A549 (cell line): ENCODE results near the gene TUBD1. TPM values are rescaled to one million over a fixed set of nuclear protein-coding genes. Genes with fewer than 3 reads are reported as not detected.

Experiments used
- ATAC-seq, 2 experiments: fragments of 200-7000 bp in 1 of 2; fragments of >200 bp in 1 of 2; cut with Nextera tagmentation in 1 of 2; cut with Tn5 transposase in 1 of 2; 3 replicates each; pipeline versions ENCODE4 v1.8.0 to v1.9.1; 2018 to 2020; ENCODE audit warnings: mild to moderate bottlenecking in 1 of 2, moderate library complexity in 1 of 2
- CTCF ChIA-PET: fragments of 300-600 bp; sonication (Branson Sonifier 250); formaldehyde crosslinking; extraction: SDS; loops from one replicate; lab custom pipeline; 2021; ENCODE audit warnings: antibody characterized with exemption, inconsistent platforms; lab: Yijun Ruan, JAX
- POLR2A ChIA-PET: fragments of 350-600 bp; formaldehyde crosslinking; extraction: SDS; loops from one replicate; lab custom pipeline; 2021; ENCODE audit warnings: antibody characterized with exemption, inconsistent platforms; lab: Yijun Ruan, JAX
- DNase-seq, 2 experiments: peaks; one replicate each; pipeline versions ENCODE4 v3.0.0 to v3.0.0-alpha.2; 2011 to 2016; ENCODE audit warnings: low read depth in 1 of 2, low spot score in 1 of 2
- FAIRE-seq: peaks from 2 replicates; lab custom pipeline; 2011; peaks lifted over from hg19 to GRCh38; lab: Jason Lieb, UNC
- H3K27ac ChIP-seq, 2 experiments: fragments of >200 bp; sonication (Bioruptor Twin); formaldehyde crosslinking; 3 replicates each; pipeline ENCODE4 v1.5.1; 2016 to 2017
- H3K4me1 ChIP-seq: fragments of >200 bp; sonication (Bioruptor Twin); formaldehyde crosslinking; 3 replicates; pipeline ENCODE4 v1.6.1; 2016
- H3K4me2 ChIP-seq: fragments of >200 bp; sonication (Bioruptor Twin); formaldehyde crosslinking; 3 replicates; pipeline ENCODE4 v1.6.1; 2016
- H3K4me3 ChIP-seq: fragments of >200 bp; sonication (Bioruptor Twin); formaldehyde crosslinking; 3 replicates; pipeline ENCODE4 v1.5.1; 2016
- H3K9me3 ChIP-seq: fragments of >200 bp; sonication (Bioruptor Twin); formaldehyde crosslinking; 3 replicates; pipeline ENCODE4 v1.6.1; 2016
- EHF ChIP-seq: fragments of 250-450 bp; sonication (Bioruptor Pico); IDR thresholded peaks from 2 replicates; pipeline ENCODE4 v1.5.0; 2020; ENCODE audit warnings: mild to moderate bottlenecking
- FOSB ChIP-seq: fragments of 250-450 bp; sonication (Bioruptor Pico); IDR thresholded peaks from 2 replicates; pipeline ENCODE4 v1.5.0; 2020; ENCODE audit warnings: mild to moderate bottlenecking, moderate library complexity
- FOXS1 ChIP-seq: fragments of 250-450 bp; sonication (Bioruptor Pico); IDR thresholded peaks from 2 replicates; pipeline ENCODE4 v1.5.0; 2020; ENCODE audit warnings: mild to moderate bottlenecking, moderate library complexity
- GATA3 ChIP-seq: IDR thresholded peaks from 2 replicates; pipeline ENCODE4 v1.6.1; 2012; ENCODE audit warnings: borderline replicate concordance
- HMGXB4 ChIP-seq: fragments of 250-450 bp; sonication (Bioruptor Pico); IDR thresholded peaks from 2 replicates; pipeline ENCODE4 v1.5.0; 2021; ENCODE audit warnings: mild to moderate bottlenecking, moderate library complexity, borderline replicate concordance
- HOXA7 ChIP-seq: fragments of 250-450 bp; sonication (Bioruptor Pico); IDR thresholded peaks from 2 replicates; pipeline ENCODE4 v1.5.0; 2020; ENCODE audit warnings: mild to moderate bottlenecking, moderate library complexity
- HOXB13 ChIP-seq: fragments of 250-450 bp; sonication (Bioruptor Pico); IDR thresholded peaks from 2 replicates; pipeline ENCODE4 v1.5.0; 2020; ENCODE audit warnings: low read depth, mild to moderate bottlenecking, moderate library complexity
- HOXB5 ChIP-seq: fragments of 250-450 bp; sonication (Bioruptor Pico); IDR thresholded peaks from 2 replicates; pipeline ENCODE4 v1.5.0; 2020; ENCODE audit warnings: mild to moderate bottlenecking, moderate library complexity
- JUN ChIP-seq, 2 experiments: fragments of >200 bp; sonication (Bioruptor Twin); formaldehyde crosslinking; IDR thresholded peaks; 2 replicates in 1 of 2; 3 replicates in 1 of 2; pipeline ENCODE4 v1.6.1; 2016 to 2017
- MAFK ChIP-seq: fragments of 450-650 bp; IDR thresholded peaks from 2 replicates; pipeline ENCODE4 v1.6.1; 2014; ENCODE audit not compliant: partially characterized antibody
- NPAS2 ChIP-seq: fragments of 250-450 bp; sonication (Bioruptor Pico); IDR thresholded peaks from 2 replicates; pipeline ENCODE4 v1.8.0; 2022; ENCODE audit warnings: mild to moderate bottlenecking, moderate library complexity, borderline replicate concordance
- POLR2AphosphoS2 ChIP-seq: conservative IDR thresholded peaks from 2 replicates; pipeline ENCODE4 v1.6.1; 2012; ENCODE audit warnings: low read length, improper control_type of control experiment, inconsistent platforms
- RFX5 ChIP-seq: fragments of 450-650 bp; IDR thresholded peaks from 2 replicates; pipeline ENCODE4 v1.7.1; 2014; ENCODE audit warnings: antibody characterized with exemption, mild to moderate bottlenecking, moderate library complexity
- RNF2 ChIP-seq: fragments of 200-600 bp; sonication (generic); IDR thresholded peaks from 2 replicates; pipeline ENCODE4 v1.6.1; 2016; ENCODE audit warnings: low read depth, mild to moderate bottlenecking, antibody characterized with exemption, moderate library complexity, borderline replicate concordance
- TFCP2L1 ChIP-seq: fragments of 250-450 bp; sonication (Bioruptor Pico); IDR thresholded peaks from 2 replicates; pipeline ENCODE4 v1.5.0; 2021; ENCODE audit warnings: mild to moderate bottlenecking
- ZSCAN20 ChIP-seq: fragments of 250-450 bp; sonication (Bioruptor Pico); IDR thresholded peaks from 2 replicates; pipeline ENCODE4 v1.8.0; 2022; ENCODE audit warnings: mild to moderate bottlenecking, moderate library complexity
- WGBS: methylation state at CpG from one replicate; pipeline ENCODE4 v1.1.6; 2017; ENCODE audit errors: missing lambda C conversion rate; 5-methylcytosine and 5-hydroxymethylcytosine counted together
- polyA plus RNA-seq, 4 experiments: library from polyadenylated mRNA; depleted of rRNA in 3 of 4; stranded (reverse); fragments of >200 nt; fragmentation: RNase III in 1 of 4; extraction: RNeasy Plus Mini Kit Qiagen cat#74134 plus additional on column Dnase treatment in 1 of 4; gene quantifications; 2 replicates in 3 of 4; 3 replicates in 1 of 4; pipeline ENCODE4 v1.2.3, GENCODE V29; 2011 to 2017
- TF ChIP-seq, protein P1 (sequence below): fragments of >200 bp; sonication (Bioruptor Twin); formaldehyde crosslinking; IDR thresholded peaks from 2 replicates; pipeline ENCODE4 v1.6.1; 2016

TUBD1 gene
- polyA plus RNA-seq, 2 of the 4 experiments (the other 2 are of a cell fraction): 15.9 to 24.4 TPM

GRCh38 chr17:59858932-59859331 lies 33.8 kb downstream of the TUBD1 start:
- ChIA-PET POLR2A (interaction anchor here (1.0 to 2.1 kb wide), 4 partner anchors 34 to 240 kb away, joined by 3 to 18 read pairs (median 4); partner anchors contain the start of genes CLTC, RNFT1 and TUBD1), CTCF (interaction anchor here (0.6 to 2.1 kb wide), 21 partner anchors 11 to 338 kb away, joined by 3 to 15 read pairs (median 4); partner anchors contain the start of gene VMP1)
- ATAC-seq (no peak), DNase-seq (no peak), FAIRE-seq (no peak)
- TF ChIP-seq HMGXB4 (CRISPR knock-in tag) (no peak), POLR2AphosphoS2 (no peak), HOXB5 (CRISPR knock-in tag) (0 out of 2 replicates have a peak, but pooled peaks have one; percentile 20), HOXA7 (0 out of 2 replicates have a peak, but pooled peaks have one; percentile 3)
- peaks cover 4% of the 10 kb centered on the region; the same call in 1 of the 3 replicates for H3K9me3 ChIP-seq
- peak overlapping the region; percentile 91 to 96 for H3K27ac ChIP-seq
- WGBS: 58% methylated on average over 3 of the region's 3 CpGs
- no peak overlapping the region for H3K4me3 ChIP-seq
- 0 out of 3 replicates have a peak overlapping the region, but pooled peaks have one; percentile 1 for H3K4me2 ChIP-seq
- peaks cover 57% of the 10 kb centered on the region for H3K4me1 ChIP-seq

- H3K27ac ChIP-seq: peak overlapping the region; percentile 91 to 96
- POLR2A ChIA-PET: interaction anchor here (1.4 to 2.1 kb wide), 3 partner anchors 34 to 239 kb away, joined by 4 to 18 read pairs (median 5); partner anchors contain the start of genes CLTC and TUBD1
- CTCF ChIA-PET: interaction anchor here (0.8 to 2.2 kb wide), 10 partner anchors 12 to 94 kb away, joined by 3 to 15 read pairs (median 4); no protein-coding TSS in a partner anchor
- H3K4me3 ChIP-seq: no peak overlapping the region
- WGBS: 84% methylated on average over 5 of the region's 5 CpGs
- DNase-seq (no peak), FAIRE-seq (peak; percentile 28), ATAC-seq (no peak)
- peak; percentile 36; the same call in 1 of the 2 replicates for TF ChIP-seq HOXA7
- TF ChIP-seq NPAS2 (CRISPR knock-in tag): no peak
- TF ChIP-seq FOSB: no peak
- no peak for TF ChIP-seq HOXB5 (CRISPR knock-in tag)
- TF ChIP-seq, protein P1, sequence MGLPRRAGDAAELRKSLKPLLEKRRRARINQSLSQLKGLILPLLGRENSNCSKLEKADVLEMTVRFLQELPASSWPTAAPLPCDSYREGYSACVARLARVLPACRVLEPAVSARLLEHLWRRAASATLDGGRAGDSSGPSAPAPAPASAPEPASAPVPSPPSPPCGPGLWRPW: no peak
- peaks cover 4% of the 10 kb centered on the region; the same call in 1 of the 3 replicates for H3K9me3 ChIP-seq
- peaks cover 64% of the 10 kb centered on the region for H3K4me1 ChIP-seq
- H3K4me2 ChIP-seq: peak overlapping the region; percentile 61; the same call in 1 of the 3 replicates
Observed at GRCh38 chr17:59858167-59858816, 34.5 kb downstream of the TUBD1 start.

DNA sequence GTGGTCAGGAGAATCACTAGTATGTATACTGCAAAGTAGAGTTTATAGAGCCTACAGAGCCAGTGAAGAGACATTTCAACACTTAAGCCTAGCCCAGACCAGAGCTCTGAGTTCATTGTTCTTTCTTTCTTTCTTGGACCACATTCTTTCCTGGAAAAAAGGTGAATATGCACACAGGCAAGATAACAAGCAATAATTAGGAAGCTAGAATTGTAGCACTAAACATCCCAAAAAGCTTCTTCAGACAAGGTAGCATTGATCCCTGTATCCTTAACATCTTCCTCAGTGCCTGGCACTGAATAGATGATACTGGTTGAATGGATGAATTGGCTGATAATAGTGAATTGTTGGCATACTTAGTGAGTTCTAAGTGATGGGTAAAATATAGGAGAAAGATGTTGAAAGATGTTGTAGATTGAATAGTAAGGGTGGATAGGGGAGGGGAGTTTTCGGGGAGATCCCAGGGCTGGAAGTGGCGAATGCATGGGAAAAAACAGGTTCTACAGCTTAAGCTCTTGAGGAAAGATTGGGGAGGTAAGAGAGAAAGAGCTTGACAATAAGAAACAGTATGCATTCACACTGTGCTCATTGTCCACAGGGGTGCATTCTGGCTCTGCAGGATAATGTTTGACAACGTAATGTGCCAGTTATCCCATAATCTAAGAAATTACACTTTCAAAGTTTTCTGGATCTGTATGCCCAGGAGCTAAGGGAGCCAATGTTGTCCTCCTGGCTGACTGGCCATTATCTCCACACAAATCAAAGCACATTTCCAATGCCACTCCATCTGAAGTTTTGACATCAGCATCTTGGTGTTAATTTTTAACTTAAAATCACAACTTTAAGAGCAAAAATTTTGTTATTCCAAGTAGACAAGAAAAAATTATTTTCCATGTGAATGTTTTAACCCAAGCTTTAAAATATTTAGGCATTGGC lies 35.6 kb downstream of the TUBD1 start:
- peaks cover 75% of the 10 kb centered on the region for H3K4me1 ChIP-seq

More for the DNA sequence above, 35.6 kb downstream of the TUBD1 start:
- Histone ChIP-seq H3K27ac (peak overlapping the region; percentile 91 to 96), H3K9me3 (peaks cover 7% of the 10 kb centered on the region; the same call in 1 of the 3 replicates), H3K4me3 (no peak overlapping the region), H3K4me2 (peak overlapping the region; percentile 61)
- FAIRE-seq: peak; percentile 23
- DNase-seq: peak in 1 of 2 experiments; percentile 49
- WGBS: 65% methylated on average over 3 of the region's 3 CpGs
- TF ChIP-seq RFX5 (no peak), HMGXB4 (CRISPR knock-in tag) (0 out of 2 replicates have a peak, but pooled peaks have one; percentile 17), GATA3 (peak; percentile 15; the same call in 1 of the 2 replicates), TFCP2L1 (CRISPR knock-in tag) (no peak), FOXS1 (CRISPR knock-in tag) (no peak), MAFK (no peak), RNF2 (no peak), JUN (IDR thresholded peaks at IDR 0.05) (0 out of 5 replicates have a peak, but pooled peaks of 1 of the 2 experiments have one; percentile 39), HOXB13 (peak; percentile 68), EHF (CRISPR knock-in tag) (no peak; the same call in 1 of the 2 replicates), HOXA7 (0 out of 2 replicates have a peak, but pooled peaks have one; percentile 53), ZSCAN20 (CRISPR knock-in tag) (no peak; the same call in 1 of the 2 replicates)
- POLR2A ChIA-PET: interaction anchor here (1.1 to 1.4 kb wide), 2 partner anchors 35 to 71 kb away, joined by 4 read pairs; partner anchors contain the start of gene TUBD1
- no peak for ATAC-seq
- CTCF ChIA-PET: interaction anchor here (0.7 to 2.2 kb wide), 5 partner anchors 14 to 298 kb away, joined by 3 to 5 read pairs (median 4); no protein-coding TSS in a partner anchor
